Right renal cortex interstitium (tissue), 3 donors: Measurements from ENCODE around the gene DCUN1D2. TPM values are rescaled to one million over a fixed set of nuclear protein-coding genes. Genes with fewer than 3 reads are reported as not detected.
"Not testable (repeated sequence)": the region's sequence is repeated elsewhere in the genome, so short reads cannot be mapped to it uniquely, and the experiment has no call there.

Experiments
- DNase-seq, 3 donors: peaks; one replicate each; pipeline ENCODE4 v3.0.0-alpha.2; 2013; ENCODE audit warnings: low read depth in 3 of 3, low spot score in 2 of 3
- polyA plus RNA-seq, 3 donors: library from polyadenylated mRNA; unstranded; fragments of 120-200 nt; gene quantifications; one replicate each; pipeline ENCODE4 v1.2.1, GENCODE V29; 2013; ENCODE audit not compliant: insufficient read length in 3 of 3

The DCUN1D2 gene
- polyA plus RNA-seq, 3 donors: 17.2 to 19.7 (median 19.6) TPM

DNA sequence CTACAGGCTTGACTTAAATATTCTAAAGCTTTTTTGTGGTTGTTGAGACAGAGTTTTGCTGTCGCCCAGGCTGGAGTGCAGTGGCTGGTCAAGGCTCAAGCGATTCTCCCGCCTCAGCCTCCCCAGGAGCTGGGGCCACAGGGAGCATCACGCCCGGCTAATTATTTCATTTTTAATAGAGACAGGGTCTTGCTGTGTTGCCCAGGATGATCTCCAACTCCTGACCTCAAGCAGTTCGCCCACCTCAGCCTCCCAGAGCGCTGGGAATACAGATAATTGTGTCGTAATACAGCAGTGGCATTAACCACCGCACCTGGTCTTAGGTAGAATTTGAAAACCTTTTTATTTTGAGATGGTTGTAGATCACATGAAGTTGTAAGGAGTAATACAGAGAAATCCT, 1.5 kb upstream of the DCUN1D2 start:
- DNase-seq: no peak

- no peak for DNase-seq
These were observed 940 bp upstream of the DCUN1D2 start for GRCh38 chr13:113491418-113491883.

DNA sequence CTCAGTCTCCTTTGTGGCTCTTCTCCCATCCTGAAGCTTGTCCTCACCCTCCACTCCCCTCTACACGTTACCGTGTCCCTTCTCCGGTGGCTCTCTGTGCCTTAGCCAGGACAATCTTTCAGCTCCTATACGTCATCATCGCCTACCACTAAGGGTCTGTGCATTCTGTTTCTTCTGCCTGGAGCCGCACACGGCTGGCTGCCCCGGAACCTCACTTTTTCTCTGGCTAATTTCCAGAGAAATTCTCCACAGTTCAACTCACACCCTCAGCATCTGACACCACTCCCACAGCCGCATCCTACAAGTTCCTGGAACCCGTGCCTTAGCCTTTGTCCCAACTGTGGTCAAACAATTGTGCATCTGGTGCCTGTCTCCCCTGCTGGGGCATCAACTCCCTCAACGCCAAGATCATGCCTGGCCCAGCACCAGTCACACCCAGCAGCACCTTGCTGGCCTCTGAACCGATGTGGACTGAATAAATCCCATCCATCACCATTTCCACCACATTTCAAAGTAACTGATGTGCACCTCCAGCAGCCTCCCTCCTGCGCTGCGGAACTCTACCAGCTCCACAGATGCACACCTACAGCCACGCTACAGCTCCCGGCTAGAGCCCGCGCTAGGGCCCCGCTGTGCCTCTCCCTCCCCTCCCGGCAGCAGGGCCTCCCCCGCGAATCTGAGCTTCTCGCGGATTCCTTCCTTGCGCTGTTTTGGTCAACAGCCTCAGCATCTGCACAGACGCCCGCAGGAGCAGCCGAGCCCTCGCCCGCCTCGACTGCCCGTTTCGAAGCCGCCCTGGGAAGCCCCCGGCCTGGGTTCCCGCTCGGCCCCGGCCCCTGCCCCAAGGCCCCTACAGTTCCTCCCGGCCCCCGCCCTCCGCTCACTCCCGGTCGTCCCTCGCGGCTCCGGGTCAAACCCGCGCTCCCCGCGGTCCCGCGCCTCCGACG, 689 bp downstream of the DCUN1D2 start:
- no peak for DNase-seq

DNA sequence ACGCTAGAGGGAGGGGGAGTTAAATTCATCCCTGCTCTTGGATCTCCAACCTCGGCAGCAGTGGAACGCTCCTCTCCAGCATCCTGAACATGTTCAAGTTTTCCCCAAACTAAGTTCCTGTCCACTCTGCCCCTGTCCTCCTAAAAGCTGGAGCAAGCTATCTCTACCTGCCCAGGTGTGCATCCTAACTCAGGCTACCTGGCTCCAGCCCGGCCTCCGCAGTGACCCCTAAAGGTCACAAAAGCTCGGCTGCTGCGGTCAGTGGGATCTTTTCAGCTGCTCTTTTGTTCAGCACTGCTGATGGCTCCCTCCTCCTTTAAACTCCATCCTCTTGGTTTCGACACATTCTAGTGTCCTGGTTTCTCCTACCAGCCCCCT, 1.4 kb downstream of the DCUN1D2 start:
- DNase-seq: no peak

- DNase-seq: no peak
These were observed 2.2 kb downstream of the DCUN1D2 start for GRCh38 chr13:113488283-113488682.

DNA sequence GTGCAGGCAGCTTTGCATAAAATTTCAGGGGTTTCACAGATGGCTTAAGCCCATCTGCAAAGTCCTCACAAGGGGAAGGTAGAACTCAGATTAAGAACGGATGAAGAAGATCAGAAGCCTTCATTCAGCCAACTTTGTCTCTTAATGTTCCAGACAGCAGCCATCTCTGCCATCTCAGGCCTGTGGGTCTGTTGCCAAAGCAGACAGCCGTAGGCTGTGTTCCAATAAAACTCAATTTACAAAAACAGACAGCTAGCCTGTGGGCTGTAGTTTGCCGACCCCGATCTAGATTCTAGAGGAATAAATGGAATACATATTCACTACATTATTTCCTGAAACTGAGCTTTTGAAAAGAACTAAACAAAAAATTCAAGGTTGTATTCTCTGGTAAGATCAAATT, 3.8 kb downstream of the DCUN1D2 start:
- DNase-seq: no peak

DNA sequence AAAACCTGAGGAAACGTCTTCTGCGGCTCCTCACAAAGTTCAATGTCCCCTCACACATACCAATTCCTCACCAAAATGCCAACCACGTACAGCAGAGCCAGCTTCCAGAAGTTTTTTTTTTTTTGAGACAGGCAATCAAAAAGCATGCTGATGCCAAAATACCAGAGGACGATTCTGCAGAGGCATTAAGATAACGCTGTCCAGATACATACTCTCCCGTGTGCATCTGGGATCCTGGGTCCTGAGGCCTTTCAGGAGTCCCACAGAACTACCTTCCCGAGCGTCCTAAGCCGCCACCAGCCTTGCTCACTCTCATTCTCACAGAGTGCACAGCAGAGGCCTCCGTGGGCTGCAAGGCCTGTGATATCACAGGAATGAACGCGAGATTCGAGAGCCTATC, 5.0 kb downstream of the DCUN1D2 start:
- no peak for DNase-seq

GRCh38 chr13:113483504-113484293, 6.8 kb downstream of the DCUN1D2 start:
- no peak for DNase-seq

DNA sequence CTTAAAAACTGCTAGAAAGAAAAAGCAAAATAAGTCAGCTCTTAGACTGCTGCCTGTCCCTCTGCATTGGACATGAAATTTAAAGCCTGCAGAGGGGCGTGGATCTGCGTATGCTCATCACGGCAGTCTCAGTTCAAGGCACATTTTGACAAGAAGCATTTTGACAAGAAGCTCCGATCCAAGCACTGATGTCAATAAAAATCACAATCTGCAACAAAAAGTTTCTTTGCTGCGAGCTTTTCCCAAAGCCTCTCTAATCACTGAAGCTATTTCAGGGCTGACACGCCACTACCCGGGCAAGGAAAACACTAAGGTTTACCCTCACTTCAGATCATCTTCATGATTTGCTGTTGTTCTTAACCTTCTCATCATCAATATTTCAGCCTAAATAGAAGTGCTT, 7.4 kb downstream of the DCUN1D2 start:
- no peak for DNase-seq

- DNase-seq: no peak
These were observed 11.3 kb downstream of the DCUN1D2 start for GRCh38 chr13:113479179-113479578.

GRCh38 chr13:113477724-113478123, 12.8 kb downstream of the DCUN1D2 start:
- DNase-seq: no peak

DNA sequence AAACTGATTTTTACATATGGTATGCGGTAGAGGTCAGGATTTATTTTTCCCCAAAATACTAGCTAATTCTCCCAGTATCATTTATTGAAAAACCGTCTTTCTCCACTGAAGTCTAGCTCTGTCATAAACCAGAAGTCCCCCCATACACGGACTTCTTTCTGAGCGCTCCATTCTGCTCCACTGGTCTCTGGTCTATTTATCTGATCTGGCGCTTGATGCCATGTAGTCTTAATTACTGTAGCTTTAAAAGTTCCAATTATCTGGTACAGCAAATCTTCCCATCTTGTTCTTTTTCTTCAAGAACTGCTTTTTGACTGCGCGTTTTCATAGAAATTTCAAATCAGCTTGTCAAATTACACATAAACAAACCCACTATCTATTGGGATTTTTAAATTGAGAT, 13.7 kb downstream of the DCUN1D2 start:
- no peak for DNase-seq

GRCh38 chr13:113475911-113476310, 14.6 kb downstream of the DCUN1D2 start:
- DNase-seq: no peak

GRCh38 chr13:113475280-113475679, 15.2 kb downstream of the DCUN1D2 start:
- DNase-seq: no peak

- no peak for DNase-seq
These were observed 16.3 kb downstream of the DCUN1D2 start for GRCh38 chr13:113474179-113474578.

- no peak for DNase-seq
These were observed 18.0 kb downstream of the DCUN1D2 start for GRCh38 chr13:113472355-113473025.

DNA sequence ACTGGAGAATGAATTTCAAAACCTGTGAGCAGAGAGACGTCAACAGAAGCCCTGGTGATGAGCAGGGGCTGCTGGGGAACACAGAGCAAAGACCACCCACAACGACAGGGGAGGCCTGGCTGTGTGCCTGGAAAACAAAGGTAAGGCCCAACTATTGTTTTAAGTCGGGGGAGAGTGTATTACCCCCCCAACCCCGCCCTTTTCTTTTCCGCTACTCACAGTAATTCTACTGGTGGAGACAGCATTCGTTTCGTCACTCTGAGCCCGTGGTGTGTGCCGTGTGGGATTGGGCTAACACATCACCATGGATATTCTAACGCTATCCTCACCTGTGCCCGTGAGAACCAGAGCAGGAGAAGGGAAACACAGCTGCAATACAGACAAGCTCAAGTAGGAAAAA, 18.7 kb downstream of the DCUN1D2 start:
- no peak for DNase-seq

- DNase-seq: not testable (repeated sequence)
These were observed 19.8 kb downstream of the DCUN1D2 start for GRCh38 chr13:113470635-113471163.

DNA sequence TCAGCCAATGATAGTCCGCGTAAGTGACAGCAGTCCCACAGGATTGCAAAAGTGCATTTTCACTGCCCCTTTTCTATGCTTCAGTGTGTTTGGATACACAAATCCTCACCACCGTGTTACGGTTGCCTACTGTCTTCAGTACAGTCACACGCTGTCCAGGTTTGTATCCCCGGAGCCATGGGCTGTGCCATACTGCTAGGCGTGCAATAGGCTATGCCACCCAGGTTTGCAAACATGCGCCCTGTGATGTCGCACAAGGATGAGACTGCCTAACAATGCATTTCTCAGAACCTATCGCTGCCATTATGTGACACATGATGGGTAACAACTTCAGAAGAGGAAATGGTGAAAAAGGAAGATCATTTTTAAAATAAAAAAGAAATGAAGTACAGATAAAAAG, 20.4 kb downstream of the DCUN1D2 start:
- no peak for DNase-seq

DNA sequence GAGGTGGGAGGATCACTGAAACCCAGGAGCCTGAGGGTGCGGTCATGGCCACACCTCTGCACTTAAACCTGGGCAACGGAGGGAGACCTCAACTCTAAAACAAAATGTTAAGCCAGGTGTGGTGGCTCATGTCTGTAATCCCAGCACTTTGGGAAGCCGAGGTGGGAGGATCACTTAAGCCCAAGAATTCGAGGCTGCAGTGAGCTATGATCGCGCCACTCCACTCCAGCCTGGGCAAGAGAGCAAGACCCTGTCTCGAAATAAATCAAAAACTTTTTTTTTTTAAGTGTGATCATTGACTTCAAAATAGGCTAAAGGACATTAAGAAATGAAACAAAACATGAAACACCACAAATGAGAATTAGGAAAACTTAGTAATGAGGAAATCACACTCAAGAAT, 20.9 kb downstream of the DCUN1D2 start:
- DNase-seq: no peak
